GM12873 (cell line): ENCODE data around the gene FUCA1.

Source experiments
- CTCF ChIP-seq: IDR thresholded peaks from 2 replicates; pipeline ENCODE4 v1.5.1; 2012; ENCODE audit warnings: low read depth, mild to moderate bottlenecking, moderate library complexity, low read length, control low read depth; ENCODE audit not compliant: insufficient read depth; ENCODE audit errors: missing control alignments

FUCA1 gene

GRCh38 chr1:23869051-23869450 is 961 bp upstream of the FUCA1 start:
- TF ChIP-seq CTCF: no peak

GRCh38 chr1:23868557-23869016 is 497 bp upstream of the FUCA1 start:
- TF ChIP-seq CTCF: no peak

GRCh38 chr1:23867542-23867894 is 572 bp downstream of the FUCA1 start:
- TF ChIP-seq CTCF: no peak

- no peak for TF ChIP-seq CTCF
Observed at GRCh38 chr1:23865543-23865930, 2.6 kb downstream of the FUCA1 start.

GRCh38 chr1:23864801-23865542 is 3.1 kb downstream of the FUCA1 start:
- TF ChIP-seq CTCF: no peak

- no peak for TF ChIP-seq CTCF
Observed at GRCh38 chr1:23862640-23863039, 5.5 kb downstream of the FUCA1 start.

- TF ChIP-seq CTCF: peak; percentile 23
Observed at GRCh38 chr1:23854568-23854967, 13.5 kb downstream of the FUCA1 start.
